Mesendoderm (in vitro differentiated cells): ENCODE results near the gene YIF1A.

ENCODE experiments used
- DNase-seq: peaks from one replicate; pipeline ENCODE4 v3.0.0; 2013
- H2AK5ac ChIP-seq: 2 replicates; pipeline ENCODE4 v1.6.1; 2013; ENCODE audit warnings: low read length, inconsistent platforms
- H2BK120ac ChIP-seq: 2 replicates; pipeline ENCODE4 v1.6.1; 2013; ENCODE audit warnings: low read depth, mild to moderate bottlenecking, low read length, moderate library complexity, mixed read lengths
- H2BK15ac ChIP-seq: replicated peaks from 2 replicates; pipeline ENCODE4 v1.6.1; 2013; ENCODE audit warnings: low read depth, mild to moderate bottlenecking, moderate library complexity
- H2BK5ac ChIP-seq: 2 replicates; pipeline ENCODE4 v1.6.1; 2013; ENCODE audit warnings: low read length, inconsistent platforms
- H3K18ac ChIP-seq: 2 replicates; pipeline ENCODE4 v1.6.1; 2013; ENCODE audit warnings: mild to moderate bottlenecking, low read length, mixed read lengths
- H3K23ac ChIP-seq: one replicate; pipeline ENCODE4 v1.6.1; 2013; ENCODE audit warnings: low read length
- H3K27ac ChIP-seq: 2 replicates; pipeline ENCODE4 v1.5.1; 2013; ENCODE audit warnings: low read depth, mild to moderate bottlenecking, inconsistent platforms, low read length, moderate library complexity
- H3K27me3 ChIP-seq: 2 replicates; pipeline ENCODE4 v1.6.1; 2013; ENCODE audit warnings: low read length, control low read depth, mild to moderate bottlenecking, inconsistent platforms; ENCODE audit not compliant: insufficient read depth, poor library complexity
- H3K36me3 ChIP-seq: 2 replicates; pipeline ENCODE4 v1.6.1; 2013; ENCODE audit warnings: low read length, inconsistent platforms; ENCODE audit not compliant: control insufficient read depth, insufficient read depth
- H3K4ac ChIP-seq: one replicate; pipeline ENCODE4 v1.6.1; 2013; ENCODE audit warnings: low read depth, mild to moderate bottlenecking, low read length, moderate library complexity
- H3K4me1 ChIP-seq: 2 replicates; pipeline ENCODE4 v1.6.1; 2013; ENCODE audit warnings: low read depth, low read length, inconsistent platforms; ENCODE audit not compliant: control insufficient read depth
- H3K4me2 ChIP-seq: 2 replicates; pipeline ENCODE4 v1.6.1; 2013; ENCODE audit warnings: low read length
- H3K4me3 ChIP-seq: 2 replicates; pipeline ENCODE4 v1.5.1; 2013; ENCODE audit warnings: mild to moderate bottlenecking, low read length
- H3K56ac ChIP-seq: one replicate; pipeline ENCODE4 v1.6.1; 2013; ENCODE audit warnings: low read length
- H3K79me1 ChIP-seq: 2 replicates; pipeline ENCODE4 v1.6.1; 2013; ENCODE audit warnings: low read length, inconsistent platforms
- H3K79me2 ChIP-seq: 2 replicates; pipeline ENCODE4 v1.6.1; 2013; ENCODE audit warnings: mild to moderate bottlenecking, low read length; ENCODE audit not compliant: control insufficient read depth, insufficient read depth
- H3K9ac ChIP-seq: 2 replicates; pipeline ENCODE4 v1.6.1; 2013; ENCODE audit warnings: low read length, inconsistent platforms
- H4K5ac ChIP-seq: one replicate; pipeline ENCODE4 v1.6.1; 2013; ENCODE audit warnings: low read length
- H4K8ac ChIP-seq: one replicate; pipeline ENCODE4 v1.6.1; 2013; ENCODE audit warnings: low read depth, mild to moderate bottlenecking, control low read depth, low read length, moderate library complexity
- WGBS: extraction: QIAGEN DNeasy Blood & Tissue Kit; methylation state at CpG from one replicate; pipeline ENCODE4 v1.1.7; 2013; ENCODE audit warnings: low lambda C conversion rate, missing lambda C conversion rate; ENCODE audit not compliant: insufficient coverage; ENCODE audit errors: extremely low coverage; 5-methylcytosine and 5-hydroxymethylcytosine counted together

The YIF1A gene

GRCh38 chr11:66330931-66331330 lies 42.0 kb upstream of the YIF1A start:
- no peak for DNase-seq
- no peak overlapping the region for H3K4me2 ChIP-seq
- H4K8ac ChIP-seq, result no peak overlapping the region
- no peak overlapping the region for H3K9ac ChIP-seq
- no peak overlapping the region for H4K5ac ChIP-seq
- H2BK5ac ChIP-seq, result no peak overlapping the region
- H3K56ac ChIP-seq, result no peak overlapping the region
- no peak overlapping the region for H2BK15ac ChIP-seq
- H3K27ac ChIP-seq, result no peak overlapping the region
- no peak overlapping the region for H3K4ac ChIP-seq
- H3K23ac ChIP-seq, result no peak overlapping the region
- H3K79me1 ChIP-seq, result no peaks in the 10 kb centered on the region
- H3K18ac ChIP-seq, result no peak overlapping the region
- no CpG with 5 or more reads among the region's 10 CpGs for WGBS
- H3K27me3 ChIP-seq, result no peaks in the 10 kb centered on the region
- peaks cover 6% of the 10 kb centered on the region for H3K4me1 ChIP-seq
- no peaks in the 10 kb centered on the region for H3K79me2 ChIP-seq
- H3K4me3 ChIP-seq, result no peak overlapping the region
- H3K36me3 ChIP-seq, result no peaks in the 10 kb centered on the region
- H2BK120ac ChIP-seq, result no peak overlapping the region
- H2AK5ac ChIP-seq, result no peak overlapping the region

- no peaks in the 10 kb centered on the region for H3K36me3 ChIP-seq
- H3K27ac ChIP-seq, result no peak overlapping the region
- no peak overlapping the region for H3K18ac ChIP-seq
- peaks cover 8% of the 10 kb centered on the region for H3K4me1 ChIP-seq
- no peak overlapping the region for H2AK5ac ChIP-seq
- H3K79me1 ChIP-seq, result no peaks in the 10 kb centered on the region
- no peak overlapping the region for H3K23ac ChIP-seq
- no CpG with 5 or more reads among the region's 3 CpGs for WGBS
- no peak overlapping the region for H2BK5ac ChIP-seq
- no peak overlapping the region for H4K5ac ChIP-seq
- H3K56ac ChIP-seq, result no peak overlapping the region
- no peaks in the 10 kb centered on the region for H3K79me2 ChIP-seq
- no peak overlapping the region for H2BK120ac ChIP-seq
- no peak for DNase-seq
- H3K9ac ChIP-seq, result no peak overlapping the region
- H2BK15ac ChIP-seq, result no peak overlapping the region
- H3K4me2 ChIP-seq, result no peak overlapping the region
- H4K8ac ChIP-seq, result no peak overlapping the region
- no peak overlapping the region for H3K4me3 ChIP-seq
- no peaks in the 10 kb centered on the region for H3K27me3 ChIP-seq
- no peak overlapping the region for H3K4ac ChIP-seq
These were observed 40.3 kb upstream of the YIF1A start for GRCh38 chr11:66329165-66329673.

DNA sequence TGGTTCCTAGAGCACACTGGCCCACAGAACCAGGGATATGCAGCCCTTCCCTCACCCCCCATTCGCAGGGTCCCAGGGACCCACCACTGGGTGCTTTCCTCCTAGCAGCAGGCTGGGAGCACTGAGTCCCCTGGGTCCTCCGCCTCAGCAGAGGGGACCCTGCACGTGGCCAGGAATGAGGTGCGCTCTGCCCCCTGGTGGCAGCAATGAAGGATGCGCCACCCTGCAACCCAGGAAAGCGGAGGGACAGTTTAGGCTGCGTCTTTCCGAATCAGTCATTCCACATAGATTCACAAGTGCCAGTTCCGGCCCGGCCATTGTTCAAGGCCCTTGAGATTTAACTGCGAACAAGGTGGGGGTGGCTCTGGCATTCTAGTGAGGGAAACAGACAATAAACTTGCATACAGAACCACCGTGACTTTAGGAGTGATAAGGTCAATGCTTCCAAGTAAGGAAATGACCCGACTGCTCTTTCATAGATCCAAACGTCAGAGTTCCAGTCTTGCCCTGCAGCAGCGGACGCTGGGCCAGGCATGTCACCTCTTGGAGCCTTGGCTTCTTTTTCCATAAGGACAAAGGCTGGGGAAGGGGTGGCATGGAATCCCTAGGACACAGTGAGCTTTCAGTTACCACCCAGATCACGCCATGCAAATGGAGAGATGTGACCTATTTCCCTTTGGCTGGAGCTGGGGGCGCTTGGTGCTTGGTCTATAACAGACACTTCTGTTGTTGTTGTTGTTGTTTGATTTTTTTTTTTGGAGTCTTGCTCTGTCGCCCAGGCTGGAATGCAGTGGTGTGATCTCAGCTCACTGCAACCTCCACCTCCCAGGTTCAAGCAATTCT lies 39.6 kb upstream of the YIF1A start:
- Histone ChIP-seq H3K36me3 (no peaks in the 10 kb centered on the region), H3K4me3 (no peak overlapping the region), H2BK5ac (peak overlapping the region; percentile 43), H4K8ac (no peak overlapping the region), H3K18ac (no peak overlapping the region), H2BK120ac (no peak overlapping the region), H3K79me1 (no peaks in the 10 kb centered on the region), H3K4me1 (peaks cover 8% of the 10 kb centered on the region), H3K79me2 (no peaks in the 10 kb centered on the region), H3K27me3 (no peaks in the 10 kb centered on the region), H4K5ac (no peak overlapping the region), H2AK5ac (no peak overlapping the region), H3K4ac (no peak overlapping the region), H3K4me2 (peak overlapping the region; percentile 14), H3K9ac (peak overlapping the region; percentile 50), H3K27ac (peak overlapping the region; percentile 2), H2BK15ac (no peak overlapping the region), H3K56ac (peak overlapping the region; percentile 81), H3K23ac (no peak overlapping the region)
- peak; percentile 93 for DNase-seq
- WGBS, result no CpG with 5 or more reads among the region's 19 CpGs

DNA sequence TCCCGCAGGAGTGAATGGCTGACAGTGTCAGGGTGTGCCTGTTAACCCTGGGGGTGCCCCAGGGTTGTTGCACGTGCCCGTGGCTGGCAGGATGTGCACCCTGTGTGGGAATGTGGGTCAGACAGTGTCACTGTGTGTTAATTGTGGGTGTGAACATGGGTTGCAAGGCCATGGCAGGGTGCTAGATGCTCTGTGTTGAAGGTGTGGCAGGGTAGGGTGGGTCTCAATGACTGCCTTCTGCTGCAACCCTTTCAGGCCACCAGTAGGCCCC lies 39.0 kb upstream of the YIF1A start:
- Histone ChIP-seq H3K18ac (no peak overlapping the region), H3K4ac (no peak overlapping the region), H4K5ac (no peak overlapping the region), H3K23ac (no peak overlapping the region), H3K9ac (no peak overlapping the region), H3K79me2 (no peaks in the 10 kb centered on the region), H3K79me1 (no peaks in the 10 kb centered on the region), H3K36me3 (no peaks in the 10 kb centered on the region), H3K4me2 (no peak overlapping the region), H2BK120ac (no peak overlapping the region), H2BK5ac (no peak overlapping the region), H2AK5ac (peak overlapping the region; percentile 93), H3K4me1 (peaks cover 8% of the 10 kb centered on the region), H3K27me3 (no peaks in the 10 kb centered on the region), H3K4me3 (no peak overlapping the region), H4K8ac (no peak overlapping the region), H3K56ac (peak overlapping the region; percentile 72), H2BK15ac (no peak overlapping the region), H3K27ac (no peak overlapping the region)
- WGBS, result no CpG with 5 or more reads among the region's 3 CpGs
- no peak for DNase-seq

DNA sequence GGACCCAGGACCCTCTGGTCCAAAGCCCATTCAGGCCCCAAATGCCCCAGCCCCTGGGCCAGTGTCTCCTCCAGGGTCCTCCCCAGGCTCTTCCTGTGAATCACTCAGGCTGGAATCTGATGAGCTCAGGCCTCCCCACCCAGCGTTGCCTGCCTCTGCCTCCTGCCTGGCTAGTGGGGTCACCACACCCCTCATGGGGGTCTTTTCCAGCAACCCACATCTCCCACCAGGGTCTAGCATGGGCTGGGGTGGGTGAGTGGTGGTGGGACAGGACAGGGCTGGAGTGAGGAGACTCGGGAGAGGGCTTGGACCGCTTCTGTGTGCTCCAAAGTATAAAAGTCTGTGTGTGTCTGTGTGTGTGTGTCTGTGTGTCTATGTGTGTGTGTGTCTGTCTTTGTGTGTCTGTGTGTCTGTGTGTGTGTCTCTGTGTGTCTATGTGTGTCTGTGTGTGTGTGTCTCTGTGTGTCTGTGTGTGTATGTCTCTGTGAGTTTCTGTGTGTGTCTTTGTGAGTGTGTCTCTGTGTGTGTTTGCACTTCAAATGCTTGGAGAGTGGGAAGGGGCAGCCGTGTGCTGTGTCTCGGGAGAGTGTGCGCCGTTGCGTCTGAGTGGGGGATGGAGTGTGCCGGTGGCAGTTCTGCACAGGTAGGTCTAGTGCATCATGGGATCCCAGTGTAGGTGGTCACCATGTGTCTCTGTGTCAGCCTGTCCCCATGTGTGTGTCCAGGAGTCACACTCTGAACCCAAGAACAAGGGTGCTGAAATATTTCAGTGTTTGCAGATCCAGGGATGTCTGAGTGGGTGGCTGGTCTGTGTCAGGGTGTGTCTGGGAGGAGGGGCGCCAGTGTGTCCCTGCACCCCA lies 38.5 kb upstream of the YIF1A start:
- no peak overlapping the region for H3K27ac ChIP-seq
- peak; percentile 67 for DNase-seq
- H3K4ac ChIP-seq, result peak overlapping the region; percentile 11
- H3K18ac ChIP-seq, result peak overlapping the region; percentile 5
- peak overlapping the region; percentile 6 for H3K9ac ChIP-seq
- no peaks in the 10 kb centered on the region for H3K36me3 ChIP-seq
- H3K4me1 ChIP-seq, result peaks cover 8% of the 10 kb centered on the region
- no peak overlapping the region for H3K4me3 ChIP-seq
- H2BK5ac ChIP-seq, result peak overlapping the region; percentile 45
- no peak overlapping the region for H3K23ac ChIP-seq
- no peak overlapping the region for H3K4me2 ChIP-seq
- peak overlapping the region; percentile 72 for H3K56ac ChIP-seq
- H3K79me1 ChIP-seq, result no peaks in the 10 kb centered on the region
- peak overlapping the region; percentile 93 for H2AK5ac ChIP-seq
- no peaks in the 10 kb centered on the region for H3K79me2 ChIP-seq
- H4K8ac ChIP-seq, result no peak overlapping the region
- WGBS, result no CpG with 5 or more reads among the region's 10 CpGs
- no peak overlapping the region for H4K5ac ChIP-seq
- no peak overlapping the region for H2BK120ac ChIP-seq
- no peak overlapping the region for H2BK15ac ChIP-seq
- H3K27me3 ChIP-seq, result no peaks in the 10 kb centered on the region
